GM18519 (cell line): ENCODE measurements around the gene C5.

Experiments
- ATAC-seq: cut with Tn5 transposase; IDR thresholded peaks from one replicate; pipeline ENCODE4 v1.9.1; 2021; ENCODE audit warnings: mild to moderate bottlenecking, moderate library complexity; ENCODE audit not compliant: unreplicated experiment, low FRiP score

Gene C5

GRCh38 chr9:120946259-120946658 lies 103.8 kb downstream of the C5 start:
- no peak for ATAC-seq

GRCh38 chr9:120944948-120945347 lies 105.1 kb downstream of the C5 start:
- ATAC-seq: no peak

DNA sequence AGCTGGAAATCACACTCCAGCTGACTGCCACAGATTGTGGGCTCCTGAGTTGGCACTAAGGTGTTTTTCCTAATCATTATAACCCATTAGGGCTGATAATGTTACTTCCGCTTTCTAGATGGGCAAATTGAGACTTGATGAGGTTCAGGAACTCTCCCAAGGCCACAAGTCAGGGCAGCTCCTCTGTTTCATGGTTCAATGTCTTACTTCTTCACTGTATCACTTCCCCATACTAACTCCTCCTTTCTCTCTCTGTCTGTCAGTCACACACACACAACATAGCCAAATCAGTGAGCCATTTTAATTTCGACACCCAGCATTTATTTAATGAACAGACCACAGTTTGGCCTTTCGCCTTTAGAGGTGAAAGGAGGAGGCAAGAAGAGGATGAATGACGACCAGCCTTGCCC lies 105.6 kb downstream of the C5 start:
- ATAC-seq: peak; percentile 86

DNA sequence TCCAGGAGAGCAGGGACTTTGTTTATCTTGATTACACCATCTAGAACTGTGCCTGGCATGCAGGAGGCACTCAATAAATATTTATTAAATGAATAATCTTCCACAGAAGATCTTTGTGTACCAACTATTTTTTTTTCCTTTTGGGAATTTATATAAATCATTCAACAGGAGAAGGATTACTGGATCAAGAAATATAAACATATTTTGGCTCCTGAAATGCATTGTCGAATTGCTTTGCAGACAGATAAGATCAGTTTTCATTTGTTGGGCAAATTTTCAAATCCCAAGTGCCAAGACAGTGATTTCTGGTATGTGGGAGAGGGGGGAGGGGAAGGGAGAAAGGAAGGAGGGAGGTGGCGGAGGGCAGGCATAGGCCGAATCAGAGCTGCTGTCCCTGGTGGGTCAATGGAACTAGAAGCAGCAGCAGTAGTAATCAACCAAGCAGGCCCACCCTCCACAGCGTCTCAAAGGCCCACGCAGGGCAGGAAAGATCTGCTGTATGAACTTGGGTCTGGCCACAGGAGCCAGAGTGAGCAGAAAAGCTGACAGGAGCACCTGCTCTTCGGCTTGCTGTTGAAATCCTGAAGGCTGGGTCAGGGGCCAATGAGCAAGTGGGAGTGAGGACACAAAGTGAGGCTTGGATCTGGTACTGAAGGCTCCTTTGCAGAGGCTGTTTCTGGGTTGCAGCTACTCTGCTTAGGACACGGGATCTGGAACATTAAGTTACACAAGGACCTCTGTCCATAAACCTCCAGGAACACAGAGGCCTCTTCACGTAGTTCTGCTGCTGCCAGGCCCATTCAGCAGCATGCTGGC lies 107.7 kb downstream of the C5 start:
- no peak for ATAC-seq

GRCh38 chr9:120941046-120941770 lies 108.9 kb downstream of the C5 start:
- ATAC-seq: no peak

GRCh38 chr9:120940573-120940972 lies 109.5 kb downstream of the C5 start:
- no peak for ATAC-seq

- ATAC-seq: no peak
Observed at GRCh38 chr9:120938851-120939250, 111.2 kb downstream of the C5 start.

DNA sequence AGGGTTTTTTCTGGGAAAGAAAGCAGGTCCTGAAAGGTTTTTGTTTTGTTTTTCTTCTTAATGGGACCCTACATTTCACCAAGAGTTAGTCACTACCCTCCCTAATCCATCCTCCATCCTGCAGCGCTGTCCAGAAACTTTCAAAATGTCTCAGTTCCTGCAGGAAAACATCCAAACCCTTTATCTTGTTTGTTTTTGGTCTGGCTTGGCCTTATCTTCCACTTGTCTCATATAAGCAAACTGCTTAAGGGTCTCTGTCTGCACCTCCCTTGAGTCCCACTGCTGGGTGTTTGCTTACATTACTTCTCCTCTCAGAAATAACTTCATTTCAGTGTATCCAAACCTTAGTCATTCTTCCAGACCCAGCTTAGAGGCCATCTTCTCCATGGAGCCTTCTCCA lies 112.5 kb downstream of the C5 start:
- no peak for ATAC-seq

DNA sequence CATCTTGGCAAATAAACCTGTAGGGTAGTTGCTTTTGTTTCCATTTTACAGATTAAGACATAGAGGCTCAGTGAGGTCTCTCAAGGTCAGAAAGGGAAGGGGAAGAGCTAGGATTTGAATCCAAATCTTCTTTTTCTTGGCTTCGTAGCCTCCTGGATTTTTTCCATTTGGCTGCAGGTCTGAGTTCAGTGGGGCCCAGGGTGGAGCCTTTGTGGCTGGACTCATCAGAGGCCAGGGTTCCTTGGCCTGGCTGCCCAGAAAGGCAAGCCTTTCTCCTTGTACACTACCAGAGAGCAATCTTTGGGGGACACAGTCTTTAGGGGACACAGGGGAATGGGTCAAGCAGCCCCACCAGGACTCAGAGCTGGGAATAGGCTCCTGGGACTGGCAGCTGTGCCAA lies 112.9 kb downstream of the C5 start:
- ATAC-seq: no peak

DNA sequence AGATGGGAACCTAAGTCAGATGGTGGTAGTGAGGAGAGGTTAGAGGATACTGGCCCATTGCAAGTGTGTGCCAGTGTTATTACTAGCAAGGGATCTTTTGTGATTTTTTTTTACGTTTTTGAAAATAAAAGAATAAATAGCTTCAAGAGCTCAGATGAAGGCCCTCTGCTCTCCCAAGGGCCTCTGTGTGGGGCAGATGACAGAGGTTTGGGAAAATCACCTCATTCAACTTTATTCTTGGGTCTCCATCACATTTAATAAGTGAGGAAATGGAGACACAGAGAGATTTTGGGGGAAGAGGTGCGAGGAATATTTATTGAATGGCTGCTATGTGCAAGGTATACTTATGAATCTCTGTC lies 113.3 kb downstream of the C5 start:
- no peak for ATAC-seq

DNA sequence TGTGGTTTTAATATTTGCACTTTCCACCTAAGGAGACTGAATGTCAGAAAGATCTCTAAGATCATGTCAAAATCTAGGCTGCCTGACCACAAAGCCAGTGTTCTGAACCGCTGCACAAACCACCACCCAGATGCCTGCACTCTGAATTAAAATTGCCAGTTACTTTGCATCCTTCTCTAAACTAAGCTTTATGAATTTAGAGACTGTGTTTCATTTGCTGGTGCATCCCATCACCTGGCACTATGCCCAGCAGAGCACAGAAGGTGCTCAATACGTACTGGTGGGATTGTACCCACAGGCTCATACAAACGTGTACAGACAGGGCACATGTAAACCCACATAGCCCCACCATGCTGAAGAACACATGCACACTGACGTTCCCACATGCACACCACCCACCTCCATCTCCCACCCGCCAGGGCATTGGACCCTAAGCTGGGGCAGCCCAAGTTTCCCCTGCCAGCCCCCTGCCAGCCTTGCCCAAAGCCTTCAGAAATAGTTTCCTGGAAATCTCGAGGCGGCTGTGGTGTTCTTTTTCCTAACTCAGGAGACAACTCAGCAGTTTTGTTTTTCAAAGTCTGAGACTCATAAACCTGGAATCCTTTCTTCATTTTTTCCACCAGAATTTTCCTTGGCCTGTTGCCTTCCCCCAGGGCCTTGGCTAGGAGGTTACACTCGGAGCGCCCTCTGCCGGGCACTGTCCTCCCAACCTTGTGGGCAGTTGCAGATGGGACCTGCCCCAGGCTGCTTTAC lies 113.9 kb downstream of the C5 start:
- no peak for ATAC-seq

DNA sequence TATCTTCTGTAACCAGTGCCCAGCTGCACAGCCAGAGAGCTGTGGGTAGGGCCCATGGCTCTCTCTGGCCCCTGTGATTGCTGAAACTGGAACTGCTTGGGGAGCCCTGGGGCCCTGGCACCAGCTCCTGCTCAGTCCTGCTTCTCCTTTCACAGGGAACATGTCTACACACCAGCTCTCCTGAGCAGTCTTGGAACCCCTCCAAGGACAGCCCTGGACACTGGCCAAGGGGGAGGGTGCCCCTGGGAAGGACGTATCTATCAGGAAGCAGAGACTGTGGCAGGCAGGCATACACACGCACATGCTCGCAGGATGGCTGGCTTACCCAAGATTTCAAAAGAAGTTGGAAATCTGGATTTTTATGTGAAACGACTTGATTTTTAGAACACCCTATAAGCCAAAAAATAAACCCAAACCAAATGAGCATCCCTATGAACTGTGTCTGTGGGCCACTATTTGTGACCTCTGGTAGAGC lies 114.7 kb downstream of the C5 start:
- ATAC-seq: no peak

GRCh38 chr9:120934281-120934680 lies 115.8 kb downstream of the C5 start:
- ATAC-seq: no peak

DNA sequence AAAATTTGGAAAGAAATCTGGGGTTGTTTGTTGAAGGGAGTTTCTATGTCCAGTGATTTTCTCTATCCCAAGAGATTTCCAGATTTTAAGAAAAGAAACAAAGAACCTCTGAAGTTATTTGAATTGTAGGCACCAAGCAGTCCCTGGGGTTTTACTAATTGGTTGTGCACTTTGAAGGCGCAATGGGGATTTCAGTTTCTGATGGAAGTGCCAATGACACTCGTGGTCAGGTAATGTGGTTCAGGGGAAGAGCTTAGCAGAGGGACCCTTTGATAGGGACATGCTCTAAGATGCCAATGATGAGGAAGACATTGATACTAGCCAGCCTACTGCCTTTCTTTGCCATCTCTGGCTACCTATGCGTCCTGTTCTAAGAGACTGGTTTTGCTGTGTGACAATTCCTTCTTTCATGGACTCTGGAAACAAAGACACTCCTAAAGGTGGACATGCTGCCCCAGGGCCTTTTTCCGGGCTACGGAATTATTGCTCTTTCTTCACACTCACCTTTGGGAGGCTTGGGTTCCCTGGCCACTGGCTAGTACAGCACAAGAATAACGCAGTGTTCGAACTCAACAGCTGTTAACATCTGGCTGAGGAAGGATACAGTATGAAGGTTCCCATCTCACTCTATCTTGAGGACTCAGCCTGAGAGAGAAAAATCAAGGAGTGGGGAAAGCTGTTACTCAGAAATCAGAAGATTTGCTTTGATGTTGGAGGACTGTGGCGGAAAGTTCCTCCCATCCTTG lies 116.6 kb downstream of the C5 start:
- ATAC-seq: no peak

DNA sequence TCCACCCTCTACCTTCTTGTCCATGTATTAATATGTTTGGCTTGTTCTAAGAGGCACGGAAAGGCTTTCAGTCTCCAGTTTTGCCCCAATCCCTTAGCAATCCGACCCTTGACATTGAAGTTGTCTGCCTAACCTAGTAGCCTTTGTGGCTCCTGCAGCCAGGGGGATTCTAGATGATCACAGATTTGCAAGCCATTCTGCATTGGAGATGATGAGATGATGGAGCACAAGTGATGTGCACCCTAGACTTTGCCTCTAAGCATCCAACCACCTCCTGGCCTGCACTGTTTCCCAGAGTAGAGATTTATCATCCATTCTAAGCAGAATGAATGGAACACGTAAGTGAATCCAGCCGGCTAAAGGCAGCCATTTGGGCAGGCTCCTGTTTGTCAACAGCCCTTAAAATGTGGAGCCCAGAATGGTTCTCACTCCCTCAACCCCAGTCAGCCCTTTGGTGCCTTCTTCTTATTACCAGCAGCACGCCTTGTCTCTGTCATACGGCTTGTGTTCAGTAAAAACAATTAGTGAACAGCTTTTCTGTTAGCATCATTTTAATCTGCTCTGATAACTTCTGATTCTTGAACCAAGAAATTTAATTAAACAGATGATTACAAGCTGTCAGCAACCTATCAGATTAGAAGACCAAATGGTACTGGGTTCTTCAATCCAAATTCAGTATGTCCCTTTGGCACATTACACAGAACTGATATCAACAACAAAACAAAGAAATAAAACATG lies 117.8 kb downstream of the C5 start:
- ATAC-seq: no peak

DNA sequence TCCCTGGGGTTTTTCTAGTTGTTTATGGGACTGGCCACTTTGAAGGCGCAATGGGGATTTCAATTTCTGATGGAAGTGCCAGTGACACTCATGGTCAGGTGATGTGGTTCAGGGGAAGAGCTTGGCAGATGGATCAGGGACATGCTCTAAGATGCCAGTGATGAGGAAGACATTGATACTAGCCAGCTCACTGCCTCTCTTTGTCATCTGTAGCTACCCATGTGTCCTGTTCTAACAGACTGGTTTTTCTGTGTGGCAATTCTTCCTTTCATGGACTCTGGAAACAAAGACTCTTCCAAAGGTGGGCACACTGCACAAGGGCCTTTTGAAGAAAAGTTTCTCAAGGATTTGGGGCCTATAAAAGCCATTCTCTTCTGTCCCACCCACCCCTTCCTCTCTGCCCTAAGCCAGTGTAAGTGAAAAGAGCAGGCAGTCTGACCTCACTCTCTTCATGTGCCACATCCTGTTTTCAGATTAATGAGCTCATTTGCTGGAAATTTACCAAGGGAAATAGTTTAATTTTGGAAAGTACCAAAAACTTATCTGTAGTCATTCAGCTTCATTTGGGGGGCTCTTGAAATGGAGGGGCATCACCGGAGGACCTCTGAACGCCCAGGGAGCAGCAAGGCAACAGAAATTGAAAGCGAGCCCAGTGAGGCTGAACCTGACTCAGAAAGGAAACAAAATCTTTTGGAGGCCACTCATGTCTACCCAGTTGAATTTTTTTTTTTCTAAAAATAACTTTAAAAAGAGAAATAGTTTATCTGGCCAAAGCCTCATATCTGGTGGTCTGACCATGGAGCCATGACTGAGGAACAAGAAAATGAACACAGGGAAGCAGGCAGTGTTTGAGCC lies 118.6 kb downstream of the C5 start:
- peak; percentile 35 for ATAC-seq

DNA sequence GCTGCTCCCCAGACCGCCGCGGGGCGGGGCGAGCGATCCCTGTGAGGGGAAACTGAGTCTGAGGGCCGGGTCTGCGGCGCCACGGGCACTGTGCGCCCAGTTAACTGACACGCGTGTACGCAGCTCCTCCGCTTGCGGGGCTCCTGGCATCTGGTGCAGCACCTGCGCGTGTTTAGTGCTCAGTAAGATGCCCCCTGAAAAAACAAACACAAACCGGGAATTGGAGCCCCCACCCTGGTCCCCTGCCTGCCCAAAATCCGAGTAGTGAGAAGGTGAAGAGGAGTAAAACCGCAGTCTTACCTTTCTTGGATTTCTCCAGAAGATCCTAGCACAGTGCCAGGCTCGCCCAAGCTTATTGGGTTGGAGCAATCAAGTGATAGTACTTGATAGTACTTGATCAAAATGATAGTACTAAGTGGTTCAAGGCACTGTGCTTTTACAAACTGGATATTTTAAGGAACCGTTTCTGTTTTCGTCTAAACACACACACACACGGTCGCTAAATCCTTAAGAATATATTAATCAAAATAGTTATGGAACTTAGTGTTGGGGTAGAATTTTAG lies 120.8 kb downstream of the C5 start:
- ATAC-seq: no peak

GRCh38 chr9:120928483-120929228 lies 121.4 kb downstream of the C5 start:
- no peak for ATAC-seq
